HCT116 (cell line): Measurements from ENCODE around the gene ROCK1.

Source experiments
- CEBPB ChIP-seq: IDR thresholded peaks from 2 replicates; pipeline ENCODE4 v1.6.1; 2012; ENCODE audit warnings: low read depth
- CTCF ChIP-seq, 3 experiments: fragments of 200-600 bp in 1 of 3; sonication (generic) in 1 of 3; IDR thresholded peaks in 2 of 3; conservative IDR thresholded peaks in 1 of 3; 2 replicates each; pipeline ENCODE4 v1.5.1; 2012 to 2017; ENCODE audit warnings: low read depth in 2 of 3, low read length in 2 of 3, antibody characterized with exemption in 1 of 3, borderline replicate concordance in 1 of 3, control low read depth in 1 of 3, mild to moderate bottlenecking in 1 of 3, mixed read lengths in 1 of 3, mixed run types in 1 of 3, moderate library complexity in 1 of 3; ENCODE audit not compliant: insufficient read depth in 1 of 3
- EGR1 ChIP-seq: IDR thresholded peaks from 2 replicates; pipeline ENCODE4 v1.6.1; 2012; ENCODE audit warnings: low read depth
- EZH2 ChIP-seq: fragments of 200-600 bp; sonication (generic); IDR thresholded peaks from 2 replicates; pipeline ENCODE4 v1.6.1; 2017; ENCODE audit warnings: antibody characterized with exemption, mixed run types
- FOSL1 ChIP-seq: IDR thresholded peaks from 2 replicates; pipeline ENCODE4 v1.6.1; 2012; ENCODE audit warnings: low read depth
- MAX ChIP-seq: IDR thresholded peaks from 2 replicates; pipeline ENCODE4 v1.6.1; 2012
- POLR2A ChIP-seq: IDR thresholded peaks from 2 replicates; pipeline ENCODE4 v1.7.0; 2011; ENCODE audit warnings: borderline replicate concordance; ENCODE audit not compliant: insufficient read depth, insufficient read length; ENCODE audit errors: extremely low read depth
- POLR2AphosphoS5 ChIP-seq: IDR thresholded peaks from 2 replicates; pipeline ENCODE4 v1.6.1; 2011; ENCODE audit warnings: mild to moderate bottlenecking, low read depth, low read length, moderate library complexity
- REST ChIP-seq: IDR thresholded peaks from 2 replicates; pipeline ENCODE4 v1.6.1; 2012; ENCODE audit warnings: low read depth
- SIN3A ChIP-seq: IDR thresholded peaks from 2 replicates; pipeline ENCODE4 v1.6.1; 2012; ENCODE audit warnings: low read depth
- SP1 ChIP-seq: IDR thresholded peaks from 2 replicates; pipeline ENCODE4 v1.6.1; 2012; ENCODE audit warnings: low read depth
- TCF7L2 ChIP-seq: IDR thresholded peaks from 2 replicates; pipeline ENCODE4 v1.7.0; 2011; ENCODE audit warnings: borderline replicate concordance, inconsistent platforms; ENCODE audit not compliant: insufficient read depth, insufficient read length; ENCODE audit errors: extremely low read depth
- YY1 ChIP-seq: IDR thresholded peaks from 2 replicates; pipeline ENCODE4 v1.6.1; 2011; ENCODE audit warnings: low read length, low read depth, moderate library complexity, mild to moderate bottlenecking; ENCODE audit not compliant: insufficient replicate concordance; ENCODE audit errors: extremely low read depth
- ZNF274 ChIP-seq: fragments of 200-500 bp; sonication (Bioruptor generic); IDR thresholded peaks from 2 replicates; pipeline ENCODE4 v1.6.1; 2014; ENCODE audit warnings: mild to moderate bottlenecking, low read depth, low read length, inconsistent platforms

- TF ChIP-seq CTCF (IDR thresholded peaks at IDR 0.05 in 2 of 3, conservative IDR thresholded peaks at IDR 0.05 in 1 of 3; ENCODE audit: borderline replicate concordance in 1 of 3, insufficient read depth in 1 of 3, low read depth in 2 of 3, low read length in 2 of 3) (no peak), EZH2 (no peak), POLR2AphosphoS5 (no peak), REST (no peak), EGR1 (no peak), MAX (no peak), POLR2A (no peak), SP1 (no peak), TCF7L2 (no peak), CEBPB (no peak), SIN3A (no peak), FOSL1 (no peak), ZNF274 (no peak), YY1 (no peak)
Measured at GRCh38 chr18:21031845-21032244, 79.8 kb downstream of the ROCK1 start.
